GM23248 (cell line): ENCODE data around the gene AIRE.

Source experiments
- EZH2 ChIP-seq: fragments of 200-600 bp; sonication (generic); IDR thresholded peaks from 2 replicates; pipeline ENCODE4 v1.6.1; 2018; ENCODE audit warnings: antibody characterized with exemption, mild to moderate bottlenecking; ENCODE audit not compliant: insufficient read depth, poor library complexity, severe bottlenecking
- EZH2phosphoT487 ChIP-seq: fragments of 200-600 bp; sonication (generic); IDR thresholded peaks from 2 replicates; pipeline ENCODE4 v1.6.1; 2018; ENCODE audit warnings: antibody characterized with exemption, moderate library complexity, mild to moderate bottlenecking, low read depth; ENCODE audit not compliant: insufficient read depth

DNA sequence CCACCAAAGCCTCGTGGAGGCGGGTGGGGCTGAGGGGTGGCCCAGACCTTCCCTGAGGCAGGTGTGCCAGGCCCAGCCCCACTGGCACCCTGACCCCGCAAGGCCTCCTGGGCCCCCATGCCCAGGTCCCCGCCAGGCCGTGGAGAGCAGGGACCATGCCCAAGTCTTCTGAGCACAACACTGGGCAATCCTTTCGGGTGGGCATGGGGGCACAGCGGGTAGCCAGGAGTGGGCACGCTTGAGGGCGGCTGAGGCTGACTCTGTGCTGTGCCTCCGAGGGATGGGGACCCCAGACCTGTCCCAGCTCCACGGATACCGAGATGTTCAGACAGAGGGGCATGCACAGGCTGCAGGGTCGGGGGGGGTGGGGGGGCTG, 40.6 kb downstream of the AIRE start:
- TF ChIP-seq EZH2 (no peak), EZH2phosphoT487 (no peak)
